GM19467 (cell line): ENCODE measurements around the gene NFATC2.
"Not testable (repeated sequence)": the region's sequence is repeated elsewhere in the genome, so short reads cannot be mapped to it uniquely, and the experiment has no call there.

Experiments
- ATAC-seq: cut with Tn5 transposase; IDR thresholded peaks from one replicate; pipeline ENCODE4 v1.9.1; 2021; ENCODE audit warnings: mild to moderate bottlenecking, moderate library complexity; ENCODE audit not compliant: unreplicated experiment

Gene NFATC2

GRCh38 chr20:51568533-51568932, 26.0 kb upstream of the NFATC2 start:
- not testable (repeated sequence) for ATAC-seq

GRCh38 chr20:51567622-51568021, 25.1 kb upstream of the NFATC2 start:
- no peak for ATAC-seq

- no peak for ATAC-seq
Measured at GRCh38 chr20:51566594-51566993, 24.1 kb upstream of the NFATC2 start.

GRCh38 chr20:51565298-51566144, 23.0 kb upstream of the NFATC2 start:
- no peak for ATAC-seq

GRCh38 chr20:51563486-51564332, 21.2 kb upstream of the NFATC2 start:
- no peak for ATAC-seq

- ATAC-seq, result no peak
Measured at GRCh38 chr20:51563174-51563485, 20.6 kb upstream of the NFATC2 start.

GRCh38 chr20:51562332-51563173, 20.0 kb upstream of the NFATC2 start:
- ATAC-seq, result no peak

GRCh38 chr20:51562027-51562331, 19.5 kb upstream of the NFATC2 start:
- no peak for ATAC-seq

- ATAC-seq, result no peak
Measured at GRCh38 chr20:51560550-51561307, 18.2 kb upstream of the NFATC2 start.

- no peak for ATAC-seq
Measured at GRCh38 chr20:51560042-51560441, 17.5 kb upstream of the NFATC2 start.

- ATAC-seq, result no peak
Measured at GRCh38 chr20:51554538-51555165, 12.1 kb upstream of the NFATC2 start.

GRCh38 chr20:51553897-51554486, 11.5 kb upstream of the NFATC2 start:
- no peak for ATAC-seq

- ATAC-seq, result no peak
Measured at GRCh38 chr20:51551186-51551585, 8.7 kb upstream of the NFATC2 start.

GRCh38 chr20:51549474-51549873, 7.0 kb upstream of the NFATC2 start:
- ATAC-seq, result no peak

GRCh38 chr20:51547951-51548350, 5.4 kb upstream of the NFATC2 start:
- no peak for ATAC-seq

GRCh38 chr20:51545515-51545914, 3.0 kb upstream of the NFATC2 start:
- no peak for ATAC-seq

- no peak for ATAC-seq
Measured at GRCh38 chr20:51543422-51543788, 886 bp upstream of the NFATC2 start.

GRCh38 chr20:51542033-51542570, 417 bp downstream of the NFATC2 start:
- ATAC-seq, result peak; percentile 39

GRCh38 chr20:51541189-51542032, 1.1 kb downstream of the NFATC2 start:
- no peak for ATAC-seq
